Cerebellar cortex (tissue), 1 donor: ENCODE measurements around the gene MRPL46.

Source experiments
- DNase-seq: peaks from one replicate; pipeline ENCODE4 v3.0.0-alpha.2; 2015; ENCODE audit warnings: low spot score

MRPL46 gene

GRCh38 chr15:88467073-88467934, at the start of gene MRPL46, which contains the start of gene MRPS11:
TSS of gene MRPL46 (minus strand) at chr15:88467388. CDS start at chr15:88467377, 11 bp downstream.
TSS of gene MRPS11 (plus strand) at chr15:88467708. CDS start at chr15:88467718, 10 bp downstream.
- DNase-seq = peak; percentile 90

- DNase-seq = no peak
These were observed 46.0 kb upstream of the MRPL46 start for GRCh38 chr15:88513195-88513594.

GRCh38 chr15:88512601-88513000, 45.4 kb upstream of the MRPL46 start:
- DNase-seq = no peak

- DNase-seq = no peak
These were observed 44.9 kb upstream of the MRPL46 start for GRCh38 chr15:88512078-88512477.

GRCh38 chr15:88511161-88511560, 44.0 kb upstream of the MRPL46 start:
- no peak for DNase-seq

DNA sequence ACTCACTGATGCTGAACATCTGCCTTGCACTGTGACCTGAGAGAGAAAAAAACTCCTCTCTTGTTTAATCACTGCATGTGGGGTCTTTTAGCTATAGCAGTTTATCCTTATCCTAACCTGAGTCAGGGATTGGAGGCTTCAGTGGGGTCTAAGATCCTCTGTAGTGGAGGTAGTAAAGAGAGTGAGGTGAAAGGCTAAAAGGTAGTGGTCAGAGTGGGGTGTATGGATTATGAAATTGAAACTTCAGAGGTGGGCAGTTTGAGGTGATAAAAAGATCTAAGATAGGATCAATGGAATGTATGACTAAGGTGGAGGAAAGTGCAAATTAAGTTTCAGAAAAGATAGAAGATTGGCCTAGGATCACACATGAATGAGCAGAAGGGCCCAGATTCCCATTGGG, 42.8 kb upstream of the MRPL46 start:
- DNase-seq = no peak

DNA sequence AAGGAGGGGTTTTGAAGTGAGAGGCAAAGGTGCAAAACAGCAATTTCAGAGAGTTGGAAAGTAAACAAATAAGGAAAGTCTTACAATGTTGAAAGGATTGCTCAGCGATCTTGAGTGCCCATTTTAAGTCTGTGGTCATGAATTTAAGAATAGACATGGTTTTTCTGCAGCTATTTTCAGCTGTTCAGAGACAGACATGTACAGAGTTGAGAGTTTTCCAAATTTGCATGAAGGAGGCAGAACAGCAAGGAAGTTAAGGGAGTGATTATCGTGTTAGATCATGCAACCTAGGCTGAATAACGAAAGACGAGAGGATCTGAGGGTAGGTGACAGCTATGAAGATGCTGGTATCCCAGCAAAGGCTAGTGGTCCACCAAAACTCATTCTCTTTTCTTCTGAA, 42.1 kb upstream of the MRPL46 start:
- DNase-seq = no peak

DNA sequence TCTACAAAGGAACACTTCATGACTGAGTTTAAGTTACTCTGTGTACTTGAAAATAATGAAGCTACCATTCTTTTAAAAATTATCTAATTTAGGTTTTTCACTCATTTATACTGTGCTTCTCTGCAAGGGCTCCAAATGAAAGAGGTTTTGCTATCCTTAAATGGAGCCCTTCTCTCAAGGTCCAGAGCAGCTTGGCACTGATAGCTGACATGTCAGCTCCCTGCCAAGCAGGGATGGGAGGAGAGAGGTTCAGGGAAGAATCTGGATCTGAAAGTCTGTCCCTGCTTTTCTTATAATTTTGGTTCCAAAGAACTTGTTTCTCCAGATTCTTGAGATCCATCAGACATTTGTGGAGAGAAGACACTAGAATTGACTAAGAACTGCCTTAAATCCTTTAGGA, 39.4 kb upstream of the MRPL46 start:
- no peak for DNase-seq

- DNase-seq = no peak
These were observed 38.5 kb upstream of the MRPL46 start for GRCh38 chr15:88505721-88506120.

- no peak for DNase-seq
These were observed 37.3 kb upstream of the MRPL46 start for GRCh38 chr15:88504445-88504844.

GRCh38 chr15:88498996-88499395, 31.8 kb upstream of the MRPL46 start:
- DNase-seq = no peak

DNA sequence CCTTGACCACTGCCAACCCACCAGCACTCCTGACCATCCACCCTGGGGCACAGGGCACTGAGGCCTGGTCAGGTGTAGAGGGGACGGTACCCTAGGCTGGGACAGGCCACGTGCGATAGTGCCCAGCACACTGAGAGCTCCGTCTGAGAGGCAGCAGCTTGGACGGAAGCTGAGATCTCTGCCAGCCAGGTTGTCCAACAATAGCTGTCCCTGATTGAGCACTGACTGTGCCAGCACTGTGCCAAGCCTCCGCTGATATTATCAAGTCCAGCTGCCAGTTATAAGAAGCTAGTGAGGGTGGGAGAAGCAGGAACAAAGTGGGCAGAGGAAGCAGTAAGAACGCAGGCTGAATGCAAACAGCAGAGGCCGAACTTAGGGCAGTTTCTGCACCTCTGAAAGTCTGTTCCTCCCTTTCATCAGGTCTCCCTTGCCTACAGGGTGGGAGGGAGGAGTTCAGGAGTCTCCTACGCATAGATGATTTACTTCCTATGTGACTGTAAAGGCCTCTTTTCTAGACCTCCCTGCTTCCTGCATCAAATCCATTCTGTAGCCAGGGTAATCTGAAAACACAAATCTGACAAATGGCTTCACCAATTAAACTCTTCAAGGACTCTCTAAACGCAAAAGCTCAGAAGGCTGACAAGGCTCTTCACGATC, 30.0 kb upstream of the MRPL46 start:
- peak; percentile 72 for DNase-seq

- DNase-seq = no peak
These were observed 26.7 kb upstream of the MRPL46 start for GRCh38 chr15:88493844-88494243.

DNA sequence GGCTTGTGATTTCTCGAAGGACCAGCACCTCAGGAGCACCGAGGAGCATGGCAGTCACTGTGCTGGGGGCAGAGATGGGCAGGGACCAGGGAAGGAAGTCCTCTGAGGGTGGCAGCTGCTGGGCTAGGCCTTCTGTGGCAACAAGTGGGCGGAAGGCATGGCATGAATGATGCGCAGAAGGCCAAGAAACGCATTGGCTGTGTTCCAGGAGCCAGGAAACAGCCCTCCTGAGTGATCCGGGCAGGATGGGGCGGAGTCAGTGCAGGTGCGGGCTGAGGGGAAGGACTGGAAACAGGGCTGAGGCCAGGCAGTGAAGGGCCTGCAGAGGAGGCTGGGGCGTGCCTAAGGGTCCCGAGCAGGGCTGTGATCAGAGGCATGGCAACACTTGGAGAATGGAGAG, 24.0 kb upstream of the MRPL46 start:
- DNase-seq = no peak

- DNase-seq = no peak
These were observed 22.8 kb upstream of the MRPL46 start for GRCh38 chr15:88490036-88490435.

DNA sequence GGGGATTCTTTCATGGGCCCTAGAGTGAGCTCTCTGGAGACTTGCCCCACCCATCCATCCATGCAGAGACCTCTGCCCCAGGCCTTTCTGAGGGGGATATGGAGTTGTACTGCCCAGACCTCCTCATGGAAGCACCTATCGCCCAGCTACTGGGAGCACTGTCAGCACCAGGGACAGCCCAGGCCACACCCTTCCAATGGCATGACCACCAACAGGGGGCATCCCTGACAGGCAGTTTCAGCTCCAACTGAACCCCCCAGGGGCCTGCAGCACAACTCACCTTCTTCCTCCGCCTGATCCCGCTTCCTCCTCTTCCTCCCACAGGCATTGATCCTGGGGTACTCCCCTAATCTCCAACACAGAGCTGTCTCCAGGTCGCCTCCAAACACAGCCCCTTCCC, 22.1 kb upstream of the MRPL46 start:
- no peak for DNase-seq

GRCh38 chr15:88487796-88488523, 20.8 kb upstream of the MRPL46 start:
- DNase-seq = no peak

DNA sequence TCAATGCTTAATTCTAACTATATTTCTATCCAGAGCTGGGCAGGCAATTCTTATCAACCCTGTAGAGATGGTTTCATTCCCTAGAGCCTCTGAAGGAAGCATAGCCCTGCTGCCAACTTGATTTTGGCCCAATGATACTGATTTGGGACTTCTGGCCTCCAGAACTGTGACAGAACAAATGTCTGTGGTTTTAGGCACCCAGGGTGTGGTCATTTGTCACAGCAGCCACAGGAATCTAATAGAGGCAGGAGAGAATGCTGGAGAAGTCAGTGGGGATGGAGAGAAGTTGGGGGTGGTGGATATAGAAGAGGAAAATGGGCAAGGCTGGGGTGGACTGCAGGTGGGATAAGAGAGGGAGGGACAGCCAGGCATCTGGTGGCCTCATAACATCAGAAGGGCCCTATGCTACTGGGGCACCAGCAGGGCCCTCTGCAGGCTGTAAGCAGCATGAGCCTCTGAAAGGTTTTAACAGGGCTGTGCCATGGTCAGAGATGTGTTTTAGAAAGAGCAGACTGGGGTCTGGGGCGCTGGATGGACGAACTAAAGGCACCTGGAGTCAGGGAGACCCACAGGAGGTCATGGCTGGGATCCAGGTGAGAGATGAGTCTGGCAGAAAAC, 20.1 kb upstream of the MRPL46 start:
- no peak for DNase-seq

DNA sequence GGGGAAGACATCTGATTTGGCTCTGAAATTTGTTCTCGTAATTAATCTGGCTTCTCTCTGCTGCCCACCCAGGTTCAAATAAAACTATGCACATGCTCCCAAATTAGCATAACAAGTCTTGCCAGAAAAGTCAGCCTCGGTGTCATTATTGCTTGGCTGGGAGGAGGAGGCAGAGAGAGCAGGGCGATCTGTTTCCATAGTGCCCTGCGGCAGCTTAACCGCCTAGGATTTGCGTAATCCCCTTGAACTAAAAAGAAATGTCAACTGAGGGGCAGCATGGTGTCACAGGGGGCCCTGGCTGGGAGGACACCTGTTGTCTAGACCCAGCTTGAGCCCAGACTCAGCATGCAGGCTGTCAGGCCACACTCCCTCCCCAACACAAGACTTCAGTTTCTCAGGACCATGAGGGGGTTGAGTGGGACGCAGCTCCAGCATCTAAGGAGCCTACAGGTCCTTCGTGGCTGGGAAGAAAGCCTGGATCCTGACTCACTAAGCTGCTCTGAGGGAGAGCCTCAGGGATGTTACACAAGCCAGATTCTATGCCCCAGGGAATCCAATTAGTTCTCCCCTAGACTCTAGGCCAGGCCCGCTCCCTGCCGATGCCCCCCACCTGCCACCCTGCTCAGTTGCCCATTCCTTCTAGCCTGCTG, 17.6 kb upstream of the MRPL46 start:
- no peak for DNase-seq

DNA sequence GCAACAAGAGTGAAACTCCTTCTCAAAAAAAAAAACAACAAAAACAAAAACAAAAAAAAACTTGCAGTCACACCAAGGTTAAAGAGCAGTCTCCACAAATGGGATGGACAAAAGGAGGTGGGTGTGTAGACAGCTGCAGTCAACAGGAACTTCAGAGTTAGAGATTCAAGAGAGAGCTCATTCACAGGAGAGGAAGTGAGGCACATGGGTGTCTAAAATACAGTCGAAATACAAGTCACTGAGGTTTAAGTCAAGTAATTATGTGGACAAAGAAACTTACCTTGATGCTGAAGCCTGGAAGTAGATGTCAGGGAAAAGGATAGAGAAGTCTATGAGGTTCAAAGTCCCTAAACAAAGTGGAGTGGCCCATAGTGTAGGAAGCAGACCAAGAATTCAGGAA, 15.1 kb upstream of the MRPL46 start:
- DNase-seq = no peak

DNA sequence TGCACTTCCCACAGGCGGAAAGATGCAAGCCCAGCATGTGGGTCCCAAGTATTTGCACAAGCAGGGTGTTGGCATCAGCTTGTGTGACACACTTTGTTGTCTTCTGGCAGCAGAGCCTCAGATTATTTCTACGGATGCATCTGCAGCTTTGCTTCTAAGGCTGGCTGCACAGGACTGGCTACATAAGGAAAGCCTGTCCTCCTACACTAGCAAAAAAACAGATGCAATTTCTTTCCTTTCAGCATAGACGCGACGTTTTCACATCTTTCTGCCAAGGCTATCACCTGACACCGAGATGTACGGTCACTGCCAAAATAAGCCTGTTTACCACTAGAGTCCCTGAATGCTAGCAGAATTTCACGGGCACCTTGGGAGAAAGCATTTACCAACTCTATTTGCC, 13.8 kb upstream of the MRPL46 start:
- peak; percentile 86 for DNase-seq

DNA sequence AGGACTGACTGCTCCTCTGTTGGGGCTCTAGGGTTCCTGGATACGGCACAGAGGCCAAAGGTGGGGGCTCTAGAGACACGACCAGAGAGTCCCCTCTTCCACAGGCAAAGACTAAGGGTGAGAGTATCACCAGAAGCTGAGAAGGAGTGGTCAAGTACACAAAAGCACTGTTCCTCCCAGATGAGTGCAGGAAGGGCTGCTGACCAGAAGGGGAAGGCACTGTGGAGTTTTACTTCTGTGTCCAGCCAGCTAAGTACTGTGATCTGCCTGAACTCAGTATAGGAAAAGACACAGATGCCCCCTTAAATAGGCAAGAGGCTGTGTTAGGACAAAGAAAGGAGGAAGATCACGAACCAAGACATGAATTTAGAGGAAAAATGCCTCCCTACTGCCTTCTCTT, 12.0 kb upstream of the MRPL46 start:
- DNase-seq = no peak
